ENCODE measurements around the gene IFT20. TPM values are rescaled to one million over a fixed set of nuclear protein-coding genes. Genes with fewer than 3 reads are reported as not detected.

IFT20 gene
- total and polyA plus RNA-seq, 10 donors = 28.4 to 52.8 (median 45.6) TPM

DNA sequence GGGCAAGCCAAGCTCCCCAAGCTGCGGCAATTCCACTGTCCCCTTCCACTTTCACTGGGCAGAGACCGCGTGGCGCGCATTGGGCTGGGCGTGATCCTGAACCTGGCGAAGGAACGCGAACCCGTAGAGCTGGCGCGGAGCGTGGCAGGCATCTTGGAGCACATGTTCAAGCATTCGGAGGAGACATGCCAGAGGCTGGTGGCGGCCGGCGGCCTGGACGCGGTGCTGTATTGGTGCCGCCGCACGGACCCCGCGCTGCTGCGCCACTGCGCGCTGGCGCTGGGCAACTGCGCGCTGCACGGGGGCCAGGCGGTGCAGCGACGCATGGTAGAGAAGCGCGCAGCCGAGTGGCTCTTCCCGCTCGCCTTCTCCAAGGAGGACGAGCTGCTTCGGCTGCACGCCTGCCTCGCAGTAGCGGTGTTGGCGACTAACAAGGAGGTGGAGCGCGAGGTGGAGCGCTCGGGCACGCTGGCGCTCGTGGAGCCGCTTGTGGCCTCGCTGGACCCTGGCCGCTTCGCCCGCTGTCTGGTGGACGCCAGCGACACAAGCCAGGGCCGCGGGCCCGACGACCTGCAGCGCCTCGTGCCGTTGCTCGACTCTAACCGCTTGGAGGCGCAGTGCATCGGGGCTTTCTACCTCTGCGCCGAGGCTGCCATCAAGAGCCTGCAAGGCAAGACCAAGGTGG lies 46.0 kb upstream of the IFT20 start:
- intact Hi-C loops (cut with DNase I; ENCODE audit: low total_unique reads) = no loop called here
- Histone ChIP-seq H3K27ac (no peak overlapping the region), H3K36me3 (peaks cover 0 to 7% (median 0%) of the 10 kb centered on the region in 6 donors), H3K9me3 (no peaks in the 10 kb centered on the region), H3K27me3 (replicated peaks in 1 of 7) (peaks cover 0 to 28% (median 0%) of the 10 kb centered on the region in 7 donors), H3K4me3 (peak overlapping the region in 4 of 8 donors; percentile 3 to 41 (median 17)), H3K4me1 (peaks cover 10 to 51% (median 32%) of the 10 kb centered on the region in 6 donors)
- DNase-seq = no peak
- TF ChIP-seq, protein P1, sequence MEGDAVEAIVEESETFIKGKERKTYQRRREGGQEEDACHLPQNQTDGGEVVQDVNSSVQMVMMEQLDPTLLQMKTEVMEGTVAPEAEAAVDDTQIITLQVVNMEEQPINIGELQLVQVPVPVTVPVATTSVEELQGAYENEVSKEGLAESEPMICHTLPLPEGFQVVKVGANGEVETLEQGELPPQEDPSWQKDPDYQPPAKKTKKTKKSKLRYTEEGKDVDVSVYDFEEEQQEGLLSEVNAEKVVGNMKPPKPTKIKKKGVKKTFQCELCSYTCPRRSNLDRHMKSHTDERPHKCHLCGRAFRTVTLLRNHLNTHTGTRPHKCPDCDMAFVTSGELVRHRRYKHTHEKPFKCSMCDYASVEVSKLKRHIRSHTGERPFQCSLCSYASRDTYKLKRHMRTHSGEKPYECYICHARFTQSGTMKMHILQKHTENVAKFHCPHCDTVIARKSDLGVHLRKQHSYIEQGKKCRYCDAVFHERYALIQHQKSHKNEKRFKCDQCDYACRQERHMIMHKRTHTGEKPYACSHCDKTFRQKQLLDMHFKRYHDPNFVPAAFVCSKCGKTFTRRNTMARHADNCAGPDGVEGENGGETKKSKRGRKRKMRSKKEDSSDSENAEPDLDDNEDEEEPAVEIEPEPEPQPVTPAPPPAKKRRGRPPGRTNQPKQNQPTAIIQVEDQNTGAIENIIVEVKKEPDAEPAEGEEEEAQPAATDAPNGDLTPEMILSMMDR (IDR thresholded peaks at IDR 0.05 in 8 of 11, conservative IDR thresholded peaks at IDR 0.05 in 3 of 11) = peak in 5 of 11 experiments; percentile 10 to 40 (median 26)
- TF ChIP-seq POLR2AphosphoS5 (IDR thresholded peaks at IDR 0.05) = peak in 2 of 3 donors; percentile 32 to 58
- TF ChIP-seq POLR2A (IDR thresholded peaks at IDR 0.05) = no peak
- 24 to 36% (median 31%) methylated on average over 4 to 72 of the region's 72 CpGs for WGBS, 5 donors

DNA sequence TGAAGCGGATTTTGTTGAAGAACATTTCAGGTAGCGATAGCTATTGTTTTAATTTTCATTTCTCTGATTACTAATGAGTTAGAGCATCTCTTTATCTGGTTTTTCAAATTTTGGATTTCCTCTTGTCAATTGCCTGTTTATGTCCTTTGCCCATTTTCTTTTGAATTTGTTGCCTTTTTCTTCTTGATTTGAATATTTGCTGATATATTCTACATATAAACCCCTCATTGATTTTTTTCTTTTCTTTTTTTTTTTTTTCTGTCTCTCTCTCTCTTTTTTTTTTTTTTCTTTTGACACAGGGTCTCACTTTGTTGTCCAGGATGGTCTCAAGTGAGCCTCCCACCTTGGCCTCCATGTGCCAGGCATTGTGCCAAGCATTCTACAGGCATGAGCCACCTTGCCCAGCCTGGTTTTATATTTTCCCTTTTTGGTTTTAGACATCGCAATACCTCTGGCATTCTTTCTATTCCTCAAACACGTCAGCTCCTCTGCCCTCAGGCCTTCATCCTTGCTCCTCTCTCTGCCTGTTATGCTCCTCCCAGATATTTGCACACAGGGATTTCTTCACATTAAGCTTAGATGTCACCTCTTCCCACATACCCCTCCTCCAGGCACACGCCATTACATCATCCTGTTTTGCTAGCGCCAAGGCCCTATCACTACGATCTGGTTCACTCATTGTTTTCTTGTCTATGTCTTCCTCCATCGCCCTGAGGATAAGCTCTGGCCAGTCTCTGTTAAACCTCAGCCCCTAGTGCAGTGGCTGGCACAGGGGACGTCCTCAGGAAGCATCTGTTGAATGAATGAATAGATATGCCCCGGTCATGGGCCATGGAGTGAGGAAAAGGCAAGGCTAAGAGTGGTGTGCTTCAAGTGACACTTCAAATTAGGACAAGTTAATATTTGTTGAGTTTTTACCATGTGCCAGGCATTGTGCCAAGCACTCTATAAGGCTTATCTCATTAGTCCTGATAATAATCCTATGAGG lies 44.8 kb upstream of the IFT20 start:
- H3K4me3 ChIP-seq = no peak overlapping the region
- intact Hi-C loops (cut with DNase I; ENCODE audit: low total_unique reads) = no loop called here
- H3K27me3 ChIP-seq (replicated peaks in 1 of 7) = peaks cover 0 to 27% (median 0%) of the 10 kb centered on the region in 7 donors
- DNase-seq = no peak
- 53 to 65% (median 60%) methylated on average over 10 of the region's 10 CpGs for WGBS, 5 donors
- no peak overlapping the region for H3K27ac ChIP-seq
- peaks cover 0 to 7% (median 0%) of the 10 kb centered on the region in 6 donors for H3K36me3 ChIP-seq
- no peaks in the 10 kb centered on the region for H3K9me3 ChIP-seq
- H3K4me1 ChIP-seq = peaks cover 10 to 39% (median 24%) of the 10 kb centered on the region in 6 donors
- TF ChIP-seq, protein P1 (IDR thresholded peaks at IDR 0.05 in 8 of 11, conservative IDR thresholded peaks at IDR 0.05 in 3 of 11) = no peak
- peak in 1 of 3 donors; percentile 63 for TF ChIP-seq POLR2AphosphoS5 (IDR thresholded peaks at IDR 0.05)

DNA sequence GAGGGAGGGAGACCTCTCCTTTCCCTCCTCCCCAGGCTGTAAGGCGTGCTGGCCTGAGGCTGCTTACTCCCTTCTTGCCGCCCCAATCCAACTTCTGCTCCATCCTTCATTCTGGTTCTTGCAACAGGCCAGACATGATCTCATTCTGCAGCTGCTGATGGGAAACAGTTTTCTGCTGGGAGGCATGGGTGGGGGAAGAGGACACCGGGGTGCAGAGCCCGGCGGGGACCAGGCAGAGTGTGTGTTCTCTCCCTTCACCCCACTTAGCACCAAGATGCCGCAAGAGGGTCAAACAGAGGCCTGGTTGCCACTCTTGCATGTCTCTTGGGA lies 37.6 kb upstream of the IFT20 start:
- H3K36me3 ChIP-seq = peaks cover 0 to 5% (median 0%) of the 10 kb centered on the region in 6 donors
- peaks cover 0 to 18% (median 0%) of the 10 kb centered on the region in 7 donors for H3K27me3 ChIP-seq (replicated peaks in 1 of 7)
- no peaks in the 10 kb centered on the region for H3K9me3 ChIP-seq
- peaks cover 10 to 44% (median 29%) of the 10 kb centered on the region in 6 donors for H3K4me1 ChIP-seq
- no peak for DNase-seq
- peak overlapping the region in 2 of 8 donors; percentile 75 to 88 for H3K4me3 ChIP-seq
- H3K27ac ChIP-seq = no peak overlapping the region
- TF ChIP-seq POLR2AphosphoS5 (IDR thresholded peaks at IDR 0.05) = no peak
- TF ChIP-seq, protein P1 (IDR thresholded peaks at IDR 0.05 in 8 of 11, conservative IDR thresholded peaks at IDR 0.05 in 3 of 11) = no peak
- intact Hi-C loops (cut with DNase I; ENCODE audit: low total_unique reads) = no loop called here
- 88 to 97% (median 92%) methylated on average over 6 of the region's 6 CpGs for WGBS, 5 donors
